Bronchus fibroblast of lung (primary cell): ENCODE data around the gene ANKS3. TPM values are rescaled to one million over a fixed set of nuclear protein-coding genes. Genes with fewer than 3 reads are reported as not detected.

Experiments
- total RNA-seq: library from RNA; depleted of rRNA; stranded (reverse); fragments of >200 nt; gene quantifications from 2 replicates; pipeline ENCODE4 v1.2.3, GENCODE V29; 2015

The ANKS3 gene
- 10.4 and 10.8 TPM in 2 replicates for total RNA-seq

GRCh38 chr16:4734063-4734729 lies at the start of gene ANKS3, which contains the start of gene DNAAF8:
Gene ANKS3, minus strand, starts transcription at chr16:4734271. Its CDS starts 4,122 bp downstream, at chr16:4730149.
Gene DNAAF8, plus strand, starts transcription at chr16:4734537. Its CDS starts 1,978 bp downstream, at chr16:4736515.

GRCh38 chr16:4766875-4767628 lies 33.0 kb upstream of the ANKS3 start, which contains the start of gene ZNF500:
Gene ZNF500, minus strand, starts transcription at chr16:4767162. Its CDS starts 1,184 bp downstream, at chr16:4765978.

GRCh38 chr16:4693296-4693955 lies 40.6 kb downstream of the ANKS3 start, which contains the start of gene NUDT16L1:
Gene NUDT16L1, plus strand, starts transcription at chr16:4693562. Its CDS starts 165 bp downstream, at chr16:4693727.

Other genes with a start within 250 kb of the ANKS3 start
- gene CDIP1, start 195.5 kb downstream of the ANKS3 start, total RNA-seq: 8.0 and 9.9 TPM in 2 replicates
- gene C16orf96, start 177.9 kb downstream of the ANKS3 start, total RNA-seq: under 0.01 and 0.17 TPM in 2 replicates
- gene UBALD1, start 119.4 kb downstream of the ANKS3 start, total RNA-seq: 8.6 and 11.0 TPM in 2 replicates
- 26.0 and 28.9 TPM in 2 replicates for gene MGRN1, start 109.4 kb downstream of the ANKS3 start, total RNA-seq
- 22.9 and 23.8 TPM in 2 replicates for gene NUDT16L1, start 40.7 kb downstream of the ANKS3 start, total RNA-seq
- 0.30 and 1.5 TPM in 2 replicates for gene DNAAF8, start 266 bp upstream of the ANKS3 start, total RNA-seq
- 7.9 and 8.6 TPM in 2 replicates for gene ZNF500, start 32.9 kb upstream of the ANKS3 start, total RNA-seq
- gene SEPTIN12, start 54.1 kb upstream of the ANKS3 start, total RNA-seq: not detected in 2 replicates
- not detected in 2 replicates for gene SMIM22, start 61.1 kb upstream of the ANKS3 start, total RNA-seq
- 18.3 and 27.1 TPM in 2 replicates for gene ROGDI, start 68.4 kb upstream of the ANKS3 start, total RNA-seq
- gene GLYR1, start 113.0 kb upstream of the ANKS3 start, total RNA-seq: 39.5 and 44.4 TPM in 2 replicates
- gene UBN1, start 113.2 kb upstream of the ANKS3 start, total RNA-seq: 16.1 and 18.0 TPM in 2 replicates
- 4.8 and 6.9 TPM in 2 replicates for gene PPL, start 202.9 kb upstream of the ANKS3 start, total RNA-seq
- 0.17 TPM in 1 of 2 replicates, not detected in the other for gene SEC14L5, start 224.1 kb upstream of the ANKS3 start, total RNA-seq